Testis (tissue), 3 donors: ENCODE measurements around the gene IFI30. TPM values are rescaled to one million over a fixed set of nuclear protein-coding genes. Genes with fewer than 3 reads are reported as not detected.
"Not testable (repeated sequence)": the region's sequence is repeated elsewhere in the genome, so short reads cannot be mapped to it uniquely, and the experiment has no call there.

Experiments used
- DNase-seq: peaks from one replicate; pipeline ENCODE4 v3.0.0-alpha.2; 2019
- H3K27ac ChIP-seq, 2 donors: fragments of 200-600 bp; sonication (generic); one replicate each; pipeline ENCODE4 v1.5.1; 2019
- H3K27me3 ChIP-seq: fragments of 200-600 bp; sonication (generic); one replicate; pipeline ENCODE4 v1.5.1; 2019
- H3K36me3 ChIP-seq: fragments of 200-600 bp; sonication (generic); one replicate; pipeline ENCODE4 v1.5.1; 2017; ENCODE audit warnings: low read depth; ENCODE audit errors: missing control alignments
- H3K4me1 ChIP-seq: fragments of 200-600 bp; sonication (generic); one replicate; pipeline ENCODE4 v1.5.1; 2019
- H3K4me3 ChIP-seq, 2 donors: fragments of 200-600 bp; sonication (generic); one replicate each; pipeline ENCODE4 v1.5.1; 2017 to 2019
- H3K9me3 ChIP-seq: fragments of 200-600 bp; sonication (generic); one replicate; pipeline ENCODE4 v1.5.1; 2017
- CTCF ChIP-seq, 3 experiments: fragments of 450-650 bp in 2 of 3; fragments of 200-600 bp in 1 of 3; sonication (generic) in 1 of 3; IDR thresholded peaks; one replicate each; pipeline ENCODE4 v1.5.1; 2016 to 2019; ENCODE audit warnings: antibody characterized with exemption in 3 of 3, mild to moderate bottlenecking in 2 of 3, moderate library complexity in 1 of 3
- POLR2A ChIP-seq: fragments of 450-650 bp; IDR thresholded peaks from one replicate; pipeline ENCODE4 v1.6.1; 2017; ENCODE audit warnings: antibody characterized with exemption, mild to moderate bottlenecking, moderate library complexity
- WGBS, 2 donors: methylation state at CpG; one replicate each; pipeline ENCODE4 v1.1.5; 2018; 5-methylcytosine and 5-hydroxymethylcytosine counted together
- intact Hi-C: fragments of 100-400 bp; cut with DNase I; formaldehyde crosslinking; loops from one replicate; pipeline ENCODE4 v1.15.1; 2023; ENCODE audit warnings: low total_unique reads
- polyA plus RNA-seq: library from polyadenylated mRNA; stranded (reverse); fragments of 350-450 nt; fragmentation: Illumina TruSeq; extraction: RNeasy Lipid Tissue Mini Kit (QIAGEN cat#74804); gene quantifications from one replicate; pipeline ENCODE4 v1.2.3, GENCODE V29; 2014; ENCODE audit warnings: low read depth, low replicate concordance; ENCODE audit not compliant: insufficient read depth
- total RNA-seq, 2 donors: library from RNA; depleted of rRNA; stranded (reverse); fragments of >200 nt; gene quantifications; one replicate each; pipeline ENCODE4 v1.2.3, GENCODE V29; 2016

The IFI30 gene
- total and polyA plus RNA-seq, 3 donors from 2014 or later, result 3.2 to 47.6 (median 7.4) TPM

- H3K27ac ChIP-seq, result no peak overlapping the region
- peaks cover 41% of the 10 kb centered on the region for H3K4me1 ChIP-seq
- WGBS, 2 donors, result 79 to 81% methylated on average over 4 of the region's 4 CpGs
- intact Hi-C loops, result no loop called here
- H3K4me3 ChIP-seq, result no peak overlapping the region
- H3K36me3 ChIP-seq, result no peaks in the 10 kb centered on the region
- no peaks in the 10 kb centered on the region for H3K27me3 ChIP-seq
- no peaks in the 10 kb centered on the region for H3K9me3 ChIP-seq
- TF ChIP-seq POLR2A (no peak), CTCF (IDR thresholded peaks at IDR 0.05) (no peak)
- no peak for DNase-seq
Observed at GRCh38 chr19:18158467-18158866, 15.1 kb upstream of the IFI30 start.

- H3K27me3 ChIP-seq, H3K9me3 ChIP-seq, H3K36me3 ChIP-seq, intact Hi-C loops, DNase-seq, H3K27ac ChIP-seq, H3K4me3 ChIP-seq: not testable (repeated sequence)
- WGBS, 2 donors, result 88 to 92% methylated on average over 6 of the region's 6 CpGs
- peaks cover 39% of the 10 kb centered on the region for H3K4me1 ChIP-seq
Observed at GRCh38 chr19:18159059-18159616, 14.5 kb upstream of the IFI30 start.

GRCh38 chr19:18159810-18160209 lies 13.8 kb upstream of the IFI30 start:
- no peaks in the 10 kb centered on the region for H3K36me3 ChIP-seq
- no peak overlapping the region for H3K4me3 ChIP-seq
- no peaks in the 10 kb centered on the region for H3K9me3 ChIP-seq
- WGBS, 2 donors, result 91 to 96% methylated on average over 10 of the region's 10 CpGs
- intact Hi-C loops, result loop anchor here (10.0 kb wide), 1 partner anchor 45 kb away; no protein-coding TSS in a partner anchor
- no peak for DNase-seq
- H3K27ac ChIP-seq, result no peak overlapping the region
- H3K27me3 ChIP-seq, result no peaks in the 10 kb centered on the region
- TF ChIP-seq POLR2A (no peak), CTCF (IDR thresholded peaks at IDR 0.05) (no peak)
- peaks cover 34% of the 10 kb centered on the region for H3K4me1 ChIP-seq

GRCh38 chr19:18160493-18160970 lies 13.1 kb upstream of the IFI30 start:
- Histone ChIP-seq H3K36me3 (no peaks in the 10 kb centered on the region), H3K9me3 (no peaks in the 10 kb centered on the region), H3K27ac (peak overlapping the region; percentile 67 to 83), H3K27me3 (no peaks in the 10 kb centered on the region), H3K4me3 (peak overlapping the region; percentile 46 to 50), H3K4me1 (peaks cover 34% of the 10 kb centered on the region)
- DNase-seq, result no peak
- 20 to 42% methylated on average over 1 to 13 of the region's 13 CpGs for WGBS, 2 donors
- TF ChIP-seq POLR2A (no peak), CTCF (IDR thresholded peaks at IDR 0.05) (no peak)
- intact Hi-C loops, result loop anchor here (10.0 kb wide), 1 partner anchor 46 kb away; no protein-coding TSS in a partner anchor

- no peaks in the 10 kb centered on the region for H3K36me3 ChIP-seq
- no peak for TF ChIP-seq POLR2A
- peak; percentile 13 to 86 (median 70) for TF ChIP-seq CTCF (IDR thresholded peaks at IDR 0.05)
- peaks cover 29% of the 10 kb centered on the region for H3K4me1 ChIP-seq
- H3K27me3 ChIP-seq, result no peaks in the 10 kb centered on the region
- peak overlapping the region; percentile 46 to 50 for H3K4me3 ChIP-seq
- no peaks in the 10 kb centered on the region for H3K9me3 ChIP-seq
- peak; percentile 80 for DNase-seq
- WGBS, 2 donors, result 5% methylated on average over 17 to 24 of the region's 66 CpGs
- H3K27ac ChIP-seq, result peak overlapping the region; percentile 67 to 83
- intact Hi-C loops, result loop anchor here (10.0 kb wide), 1 partner anchor 46 kb away; no protein-coding TSS in a partner anchor
Observed at GRCh38 chr19:18160971-18161635, 12.5 kb upstream of the IFI30 start.
